Measurements from ENCODE around the gene SCNM1. TPM values are rescaled to one million over a fixed set of nuclear protein-coding genes. Genes with fewer than 3 reads are reported as not detected.

The SCNM1 gene, protein sequence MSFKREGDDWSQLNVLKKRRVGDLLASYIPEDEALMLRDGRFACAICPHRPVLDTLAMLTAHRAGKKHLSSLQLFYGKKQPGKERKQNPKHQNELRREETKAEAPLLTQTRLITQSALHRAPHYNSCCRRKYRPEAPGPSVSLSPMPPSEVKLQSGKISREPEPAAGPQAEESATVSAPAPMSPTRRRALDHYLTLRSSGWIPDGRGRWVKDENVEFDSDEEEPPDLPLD
- 51.1 TPM for polyA plus RNA-seq (2013, experiment 1 of 2)
- polyA plus RNA-seq (2013, experiment 2 of 2) = 52.4 TPM

DNA sequence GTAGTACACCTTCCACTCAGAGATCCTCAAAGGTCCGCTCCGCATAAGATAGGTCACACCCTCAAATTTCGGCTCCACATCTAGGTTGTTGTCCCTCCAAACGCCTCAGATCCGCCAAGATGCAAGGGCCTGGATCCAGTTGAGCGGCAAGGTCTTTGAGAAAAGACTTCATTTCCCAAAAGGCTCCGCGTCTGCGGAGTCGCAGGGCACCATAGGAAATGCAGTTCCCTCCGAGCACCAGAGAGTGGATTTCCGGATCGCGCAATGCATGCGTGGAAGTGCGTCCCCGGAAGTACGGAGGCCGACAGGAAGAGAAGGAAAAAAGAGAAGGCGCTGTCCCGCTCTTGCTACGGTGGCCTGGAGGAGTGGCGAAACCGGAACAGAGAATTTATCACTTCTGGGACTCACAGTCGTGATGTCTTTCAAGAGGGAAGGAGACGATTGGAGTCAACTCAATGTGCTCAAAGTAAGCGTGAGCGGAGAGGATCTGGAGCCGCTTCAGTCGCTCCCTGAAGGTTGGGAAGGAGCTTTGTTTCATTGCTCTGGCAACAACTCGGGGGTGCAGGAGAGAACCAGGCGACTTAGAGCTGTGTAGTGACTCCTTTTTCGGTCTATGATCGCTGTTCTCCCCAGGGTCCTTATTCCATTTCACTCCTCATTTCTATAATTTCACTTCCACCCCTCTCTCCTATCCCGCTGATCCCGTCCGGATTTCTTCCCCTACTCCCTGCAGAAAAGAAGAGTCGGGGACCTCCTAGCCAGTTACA, at the start of gene SCNM1, which contains the start of gene LYSMD1:
TSS of gene SCNM1 (plus strand) at position 407 of the 767 bp plus-strand sequence. CDS start at position 416, 9 bp downstream.
TSS of gene LYSMD1 (minus strand) at position 165 of the 767 bp plus-strand sequence. CDS start 644 bp downstream, outside the sequence.
- Histone ChIP-seq H3K79me1 (replicated peaks; ENCODE audit: low read length, poor library complexity, severe bottlenecking) (peaks cover 13% of the 10 kb centered on the region), H3K14ac (ENCODE audit: low read length in 2 of 2) (peak within 1 kb of the TSS in 1 of 2 experiments; percentile 68), H3K4me1 (ENCODE audit: control insufficient read depth, insufficient read depth, low read depth, low read length) (peaks cover 6% of the 10 kb centered on the region), H3K23ac (ENCODE audit: low read length in 2 of 2) (no peak within 1 kb of the TSS), H4K8ac (ENCODE audit: low read length) (peak within 1 kb of the TSS; percentile 91), H3K4me3 (ENCODE audit: insufficient read depth in 1 of 2, low read depth in 1 of 2, low read length in 2 of 2) (peak within 1 kb of the TSS; percentile 74 to 84), H2AFZ (ENCODE audit: low read depth, low read length) (peak within 1 kb of the TSS; percentile 75), H3K18ac (ENCODE audit: low read depth in 1 of 2, low read length in 2 of 2) (peak within 1 kb of the TSS; percentile 34 to 84), H2AK5ac (ENCODE audit: low read length, severe bottlenecking) (peak within 1 kb of the TSS; percentile 61), H3K27ac (ENCODE audit: low read length, poor library complexity, severe bottlenecking) (peak within 1 kb of the TSS; percentile 92), H2BK15ac (ENCODE audit: low read depth, poor library complexity, severe bottlenecking) (no peak within 1 kb of the TSS), H2BK5ac (ENCODE audit: low read depth, low read length, poor library complexity, severe bottlenecking) (peak within 1 kb of the TSS; percentile 1), H2BK12ac (ENCODE audit: low read length in 2 of 2) (no peak within 1 kb of the TSS), H3K36me3 (ENCODE audit: control insufficient read depth in 1 of 2, insufficient read depth in 2 of 2, low read depth in 1 of 2, low read length in 2 of 2) (peaks cover 28 to 45% of the 10 kb centered on the region in 2 experiments), H4K91ac (ENCODE audit: low read length) (peak within 1 kb of the TSS; percentile 8), H3K4me2 (ENCODE audit: low read length, poor library complexity, severe bottlenecking) (peak within 1 kb of the TSS; percentile 90), H3K9ac (ENCODE audit: low read length) (peak within 1 kb of the TSS; percentile 92), H3K4ac (ENCODE audit: low read depth in 1 of 2, low read length in 2 of 2) (peak within 1 kb of the TSS in 1 of 2 experiments; percentile 85), H3K9me3 (ENCODE audit: control insufficient read depth, low read length) (no peaks in the 10 kb centered on the region), H2BK120ac (ENCODE audit: low read depth, low read length) (peak within 1 kb of the TSS; percentile 11), H3K27me3 (ENCODE audit: control insufficient read depth in 1 of 2, insufficient read depth in 1 of 2, low read length in 2 of 2) (no peaks in the 10 kb centered on the region)
- peak; percentile 99 for DNase-seq
- WGBS = under 1% methylated on average over 37 of the region's 38 CpGs

DNA sequence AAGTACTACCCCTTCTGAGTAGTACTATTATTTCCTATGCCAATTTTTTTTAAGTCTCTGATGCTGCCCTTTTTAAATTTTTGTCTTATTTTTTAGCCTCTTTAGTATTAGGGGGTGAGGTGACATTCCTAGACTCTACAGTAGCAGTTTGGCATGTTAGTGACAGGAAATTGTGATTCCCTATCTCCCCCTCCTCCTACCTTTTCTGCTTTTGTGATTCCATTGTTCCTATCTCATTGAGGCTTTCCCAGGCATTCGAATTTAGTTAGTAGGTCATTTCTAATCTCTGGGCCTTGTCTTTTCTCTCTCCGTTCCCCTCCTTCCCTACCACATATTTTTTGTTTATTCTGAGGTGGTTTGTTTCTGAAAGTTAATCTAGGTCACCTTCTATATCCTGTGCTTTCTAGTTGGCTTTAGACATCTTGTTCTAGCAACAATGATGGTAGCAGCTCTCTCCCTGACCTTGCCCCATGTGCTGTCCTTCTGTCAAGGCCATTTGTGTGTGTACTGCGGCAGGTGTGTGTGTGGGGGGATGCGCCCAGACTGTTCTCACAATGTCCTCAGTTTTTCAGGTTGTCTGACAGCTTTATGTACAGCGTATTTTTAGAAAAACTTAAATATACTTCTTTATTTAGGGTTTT, 41.1 kb upstream of the SCNM1 start:
- H2BK120ac ChIP-seq (ENCODE audit: low read depth, low read length) = no peak overlapping the region
- no peak overlapping the region for H4K8ac ChIP-seq (ENCODE audit: low read length)
- H3K18ac ChIP-seq (ENCODE audit: low read depth in 1 of 2, low read length in 2 of 2) = no peak overlapping the region
- no peak for DNase-seq
- H3K9ac ChIP-seq (ENCODE audit: low read length) = no peak overlapping the region
- H2AK5ac ChIP-seq (ENCODE audit: low read length, severe bottlenecking) = no peak overlapping the region
- 100% methylated on average over 2 of the region's 5 CpGs for WGBS
- H2BK12ac ChIP-seq (ENCODE audit: low read length in 2 of 2) = no peak overlapping the region
- H2BK15ac ChIP-seq (ENCODE audit: low read depth, poor library complexity, severe bottlenecking) = no peak overlapping the region
- H3K79me1 ChIP-seq (replicated peaks; ENCODE audit: low read length, poor library complexity, severe bottlenecking) = no peaks in the 10 kb centered on the region
- H3K14ac ChIP-seq (ENCODE audit: low read length in 2 of 2) = no peak overlapping the region
- H3K4me3 ChIP-seq (ENCODE audit: insufficient read depth in 1 of 2, low read depth in 1 of 2, low read length in 2 of 2) = no peak overlapping the region
- H4K91ac ChIP-seq (ENCODE audit: low read length) = no peak overlapping the region
- peaks cover 0 to 4% of the 10 kb centered on the region in 2 experiments for H3K27me3 ChIP-seq (ENCODE audit: control insufficient read depth in 1 of 2, insufficient read depth in 1 of 2, low read length in 2 of 2)
- no peak overlapping the region for H3K23ac ChIP-seq (ENCODE audit: low read length in 2 of 2)
- no peak overlapping the region for H3K4me2 ChIP-seq (ENCODE audit: low read length, poor library complexity, severe bottlenecking)
- peaks cover 0 to 9% of the 10 kb centered on the region in 2 experiments for H3K36me3 ChIP-seq (ENCODE audit: control insufficient read depth in 1 of 2, insufficient read depth in 2 of 2, low read depth in 1 of 2, low read length in 2 of 2)
- no peak overlapping the region for H2BK5ac ChIP-seq (ENCODE audit: low read depth, low read length, poor library complexity, severe bottlenecking)
- H3K4me1 ChIP-seq (ENCODE audit: control insufficient read depth, insufficient read depth, low read depth, low read length) = no peaks in the 10 kb centered on the region
- H3K9me3 ChIP-seq (ENCODE audit: control insufficient read depth, low read length) = no peaks in the 10 kb centered on the region
- no peak overlapping the region for H3K27ac ChIP-seq (ENCODE audit: low read length, poor library complexity, severe bottlenecking)
- no peak overlapping the region for H3K4ac ChIP-seq (ENCODE audit: low read depth in 1 of 2, low read length in 2 of 2)
- H2AFZ ChIP-seq (ENCODE audit: low read depth, low read length) = no peak overlapping the region

DNA sequence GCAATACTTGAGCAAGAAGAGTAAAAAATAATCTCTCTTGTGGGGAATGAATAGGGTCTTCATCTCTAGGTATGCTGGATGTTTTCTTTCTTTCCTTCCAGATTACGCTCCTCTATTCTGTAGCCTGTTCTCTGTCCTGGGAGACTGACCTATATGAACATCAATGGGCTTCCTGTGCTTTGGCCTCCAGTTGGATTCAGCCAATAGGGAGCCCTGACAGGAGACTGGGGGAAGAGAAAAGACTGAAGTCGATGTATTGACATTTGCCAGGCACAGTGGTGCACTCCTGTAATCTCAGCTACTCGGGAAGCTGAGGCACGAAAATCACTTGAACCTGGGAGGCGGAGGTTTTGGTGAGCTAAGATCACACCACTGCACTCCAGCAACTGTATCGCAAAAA, 37.1 kb upstream of the SCNM1 start:
- Histone ChIP-seq H2AK5ac (ENCODE audit: low read length, severe bottlenecking) (no peak overlapping the region), H3K4me3 (ENCODE audit: insufficient read depth in 1 of 2, low read depth in 1 of 2, low read length in 2 of 2) (no peak overlapping the region), H3K23ac (ENCODE audit: low read length in 2 of 2) (no peak overlapping the region), H4K8ac (ENCODE audit: low read length) (no peak overlapping the region), H3K14ac (ENCODE audit: low read length in 2 of 2) (no peak overlapping the region), H3K4me2 (ENCODE audit: low read length, poor library complexity, severe bottlenecking) (no peak overlapping the region), H3K4ac (ENCODE audit: low read depth in 1 of 2, low read length in 2 of 2) (no peak overlapping the region), H3K36me3 (ENCODE audit: control insufficient read depth in 1 of 2, insufficient read depth in 2 of 2, low read depth in 1 of 2, low read length in 2 of 2) (peaks cover 9 to 20% of the 10 kb centered on the region in 2 experiments), H3K27ac (ENCODE audit: low read length, poor library complexity, severe bottlenecking) (no peak overlapping the region), H2BK15ac (ENCODE audit: low read depth, poor library complexity, severe bottlenecking) (no peak overlapping the region), H3K9me3 (ENCODE audit: control insufficient read depth, low read length) (no peaks in the 10 kb centered on the region), H2AFZ (ENCODE audit: low read depth, low read length) (no peak overlapping the region), H4K91ac (ENCODE audit: low read length) (no peak overlapping the region), H3K9ac (ENCODE audit: low read length) (no peak overlapping the region), H2BK12ac (ENCODE audit: low read length in 2 of 2) (no peak overlapping the region), H2BK120ac (ENCODE audit: low read depth, low read length) (no peak overlapping the region), H3K27me3 (ENCODE audit: control insufficient read depth in 1 of 2, insufficient read depth in 1 of 2, low read length in 2 of 2) (peaks cover 0 to 25% of the 10 kb centered on the region in 2 experiments), H2BK5ac (ENCODE audit: low read depth, low read length, poor library complexity, severe bottlenecking) (no peak overlapping the region), H3K4me1 (ENCODE audit: control insufficient read depth, insufficient read depth, low read depth, low read length) (peaks cover 7% of the 10 kb centered on the region), H3K18ac (ENCODE audit: low read depth in 1 of 2, low read length in 2 of 2) (no peak overlapping the region), H3K79me1 (replicated peaks; ENCODE audit: low read length, poor library complexity, severe bottlenecking) (no peaks in the 10 kb centered on the region)
- 66% methylated on average over 6 of the region's 6 CpGs for WGBS
- DNase-seq = no peak

Data from mesenchymal stem cell (in vitro differentiated cells and primary cell).